ENCODE results near the gene CLDN14. TPM values are rescaled to one million over a fixed set of nuclear protein-coding genes. Genes with fewer than 3 reads are reported as not detected.

CLDN14 gene
- total RNA-seq, 2 experiments from 2014 or later, result not detected

DNA sequence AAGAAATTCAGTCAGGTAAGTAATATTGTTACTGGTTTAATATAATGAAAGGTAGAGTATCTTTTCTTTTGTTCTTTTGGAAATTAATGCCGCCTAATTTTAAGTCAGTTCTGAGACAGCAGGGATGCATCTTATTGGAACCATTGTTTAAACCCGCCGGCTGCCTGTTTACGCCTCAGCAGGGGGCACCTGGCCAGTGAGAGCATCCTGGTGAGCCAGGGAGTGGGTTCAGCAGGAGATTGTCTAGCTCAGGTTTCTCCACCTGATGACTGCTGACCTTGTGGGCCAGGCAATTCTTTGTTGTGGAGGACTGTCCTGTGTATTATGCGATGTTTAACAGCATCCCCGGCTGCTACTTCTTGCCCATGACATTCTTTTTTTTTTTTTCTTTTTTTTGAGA is 64.5 kb downstream of the CLDN14 start:
- ChIA-PET CTCF (no interaction called here), POLR2A (no interaction called here)
- intact Hi-C loops (cut with DNase I, micrococcal nuclease), result no loop called here
- H3K27me3 ChIP-seq (ENCODE audit: control insufficient read depth in 1 of 2, insufficient read depth in 2 of 2, low read length in 2 of 2), result no peaks in the 10 kb centered on the region
- Mint-ChIP-seq H3K27ac (no peak overlapping the region), H3K36me3 (ENCODE audit: low read depth) (peaks cover 32% of the 10 kb centered on the region), H3K27me3 (no peaks in the 10 kb centered on the region), H3K4me1 (ENCODE audit: low read depth) (no peaks in the 10 kb centered on the region), H3K9me3 (no peaks in the 10 kb centered on the region), H3K4me3 (no peak overlapping the region)
- no peak overlapping the region for H3K27ac ChIP-seq (ENCODE audit: low read depth in 1 of 2, low read length in 2 of 2)
- no peak for TF ChIP-seq CTCF (IDR thresholded peaks at IDR 0.05)
- no peaks in the 10 kb centered on the region for H3K4me1 ChIP-seq (ENCODE audit: insufficient read depth, low read length)
- DNase-seq, result no peak
- H3K36me3 ChIP-seq (ENCODE audit: insufficient read depth, low read length), result peaks cover 10% of the 10 kb centered on the region
- no peaks in the 10 kb centered on the region for H3K9me3 ChIP-seq (ENCODE audit: control insufficient read depth in 1 of 2, insufficient read depth in 1 of 2, low read length in 2 of 2)
- no peak overlapping the region for H3K4me3 ChIP-seq (ENCODE audit: low read length)
- ATAC-seq (ENCODE audit: poor library complexity), result no peak

DNA sequence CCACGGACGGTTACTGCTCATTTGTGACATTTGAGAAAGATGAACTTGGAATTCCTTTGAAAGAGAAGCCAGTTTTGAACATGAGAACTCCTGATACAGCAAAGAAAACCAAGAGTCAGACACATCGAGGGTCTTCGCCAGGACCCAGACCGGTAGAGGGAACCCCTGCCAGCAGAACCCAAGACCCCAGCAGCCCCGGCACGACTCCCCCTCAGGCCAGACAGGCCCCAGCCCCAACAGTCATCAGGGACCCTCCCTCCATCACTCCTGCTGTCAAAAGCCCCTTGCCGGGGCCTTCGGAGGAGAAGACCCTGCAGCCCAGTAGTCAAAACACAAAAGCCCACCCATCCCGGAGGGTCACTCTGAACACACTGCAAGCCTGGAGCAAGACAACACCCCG is 67.0 kb downstream of the CLDN14 start:
- H3K4me3 ChIP-seq (ENCODE audit: low read length), result no peak overlapping the region
- TF ChIP-seq CTCF (IDR thresholded peaks at IDR 0.05), result no peak
- POLR2A ChIA-PET, result no interaction called here
- no peak for DNase-seq
- H3K36me3 ChIP-seq (ENCODE audit: insufficient read depth, low read length), result peaks cover 10% of the 10 kb centered on the region
- no peaks in the 10 kb centered on the region for H3K9me3 Mint-ChIP-seq
- ATAC-seq (ENCODE audit: poor library complexity), result no peak
- H3K27ac ChIP-seq (ENCODE audit: low read depth in 1 of 2, low read length in 2 of 2), result no peak overlapping the region
- H3K36me3 Mint-ChIP-seq (ENCODE audit: low read depth), result peaks cover 39% of the 10 kb centered on the region
- H3K27me3 Mint-ChIP-seq, result no peaks in the 10 kb centered on the region
- intact Hi-C loops (cut with DNase I, micrococcal nuclease), result no loop called here
- no peaks in the 10 kb centered on the region for H3K27me3 ChIP-seq (ENCODE audit: control insufficient read depth in 1 of 2, insufficient read depth in 2 of 2, low read length in 2 of 2)
- no peaks in the 10 kb centered on the region for H3K9me3 ChIP-seq (ENCODE audit: control insufficient read depth in 1 of 2, insufficient read depth in 1 of 2, low read length in 2 of 2)
- H3K4me3 Mint-ChIP-seq, result no peak overlapping the region
- no peak overlapping the region for H3K27ac Mint-ChIP-seq
- no peaks in the 10 kb centered on the region for H3K4me1 Mint-ChIP-seq (ENCODE audit: low read depth)
- CTCF ChIA-PET, result no interaction called here
- H3K4me1 ChIP-seq (ENCODE audit: insufficient read depth, low read length), result no peaks in the 10 kb centered on the region

DNA sequence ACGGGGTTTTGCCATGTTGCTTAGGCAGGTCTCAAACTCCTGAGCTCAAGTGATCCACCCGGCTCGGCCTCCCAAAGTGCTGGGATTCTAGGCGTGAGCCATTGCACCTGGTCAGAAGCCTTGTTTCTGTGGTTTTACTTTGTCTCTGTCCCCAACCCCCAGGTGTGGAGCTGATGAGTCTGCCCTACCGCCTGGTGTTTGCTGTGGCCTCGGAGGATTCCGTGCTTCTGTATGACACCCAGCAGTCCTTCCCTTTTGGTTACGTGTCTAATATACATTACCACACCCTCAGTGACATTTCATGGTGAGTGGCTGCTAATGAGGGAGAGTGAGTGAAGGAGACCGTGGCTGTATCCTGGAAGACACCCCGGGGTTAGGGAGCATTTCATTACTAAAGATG is 68.6 kb downstream of the CLDN14 start:
- H3K4me3 ChIP-seq (ENCODE audit: low read length), result no peak overlapping the region
- CTCF ChIA-PET, result no interaction called here
- no peaks in the 10 kb centered on the region for H3K4me1 ChIP-seq (ENCODE audit: insufficient read depth, low read length)
- H3K36me3 Mint-ChIP-seq (ENCODE audit: low read depth), result peaks cover 37% of the 10 kb centered on the region
- no peak overlapping the region for H3K4me3 Mint-ChIP-seq
- no peaks in the 10 kb centered on the region for H3K9me3 Mint-ChIP-seq
- no peaks in the 10 kb centered on the region for H3K4me1 Mint-ChIP-seq (ENCODE audit: low read depth)
- POLR2A ChIA-PET, result no interaction called here
- H3K36me3 ChIP-seq (ENCODE audit: insufficient read depth, low read length), result peaks cover 6% of the 10 kb centered on the region
- H3K27me3 Mint-ChIP-seq, result no peaks in the 10 kb centered on the region
- intact Hi-C loops (cut with DNase I, micrococcal nuclease), result no loop called here
- H3K27ac Mint-ChIP-seq, result no peak overlapping the region
- H3K27me3 ChIP-seq (ENCODE audit: control insufficient read depth in 1 of 2, insufficient read depth in 2 of 2, low read length in 2 of 2), result no peaks in the 10 kb centered on the region
- DNase-seq (no peak), ATAC-seq (ENCODE audit: poor library complexity) (no peak)
- H3K9me3 ChIP-seq (ENCODE audit: control insufficient read depth in 1 of 2, insufficient read depth in 1 of 2, low read length in 2 of 2), result no peaks in the 10 kb centered on the region
- H3K27ac ChIP-seq (ENCODE audit: low read depth in 1 of 2, low read length in 2 of 2), result no peak overlapping the region
- no peak for TF ChIP-seq CTCF (IDR thresholded peaks at IDR 0.05)

Other genes with a start within 250 kb of the CLDN14 start
- 10 to 100 TPM; 70.2 to 71.0 TPM for gene MORC3, start 159.9 kb downstream of the CLDN14 start, total RNA-seq
- 1 to 10 TPM; 4.5 to 4.8 TPM for gene CHAF1B, start 94.7 kb downstream of the CLDN14 start, total RNA-seq
- gene SIM2, start 219.0 kb upstream of the CLDN14 start, total RNA-seq, result not detected

Measured in CD4-positive, alpha-beta T cell (primary cell).